ENCODE data around the gene EP300.
"Not testable (repeated sequence)": the region's sequence is repeated elsewhere in the genome, so short reads cannot be mapped to it uniquely, and the experiment has no call there.

EP300 gene

GRCh38 chr22:41106122-41106968 lies 14.0 kb downstream of the EP300 start:
- H3K4me3 ChIP-seq (ENCODE audit: low read depth, low read length) = no peak overlapping the region
- in situ Hi-C loops (cut with HindIII; ENCODE audit: low sequenced_read_pairs) = no loop called here
- no peak for DNase-seq (ENCODE audit: low read depth)
- TF ChIP-seq CTCF (IDR thresholded peaks at IDR 0.05; ENCODE audit: low read depth, low read length, missing control alignments) = no peak

GRCh38 chr22:41106969-41107325 lies 14.6 kb downstream of the EP300 start:
- DNase-seq (ENCODE audit: low read depth); in situ Hi-C loops (cut with HindIII; ENCODE audit: low sequenced_read_pairs); H3K4me3 ChIP-seq (ENCODE audit: low read depth, low read length): not testable (repeated sequence)

- no peak overlapping the region for H3K4me3 ChIP-seq (ENCODE audit: low read depth, low read length)
- no peak for DNase-seq (ENCODE audit: low read depth)
- no peak for TF ChIP-seq CTCF (IDR thresholded peaks at IDR 0.05; ENCODE audit: low read depth, low read length, missing control alignments)
- in situ Hi-C loops (cut with HindIII; ENCODE audit: low sequenced_read_pairs) = no loop called here
Measured at GRCh38 chr22:41110968-41111367, 18.6 kb downstream of the EP300 start.

GRCh38 chr22:41116342-41116741 lies 23.9 kb downstream of the EP300 start:
- no peak for DNase-seq (ENCODE audit: low read depth)
- H3K4me3 ChIP-seq (ENCODE audit: low read depth, low read length) = no peak overlapping the region
- TF ChIP-seq CTCF (IDR thresholded peaks at IDR 0.05; ENCODE audit: low read depth, low read length, missing control alignments) = no peak
- in situ Hi-C loops (cut with HindIII; ENCODE audit: low sequenced_read_pairs) = no loop called here

- no peak for DNase-seq (ENCODE audit: low read depth)
- no peak overlapping the region for H3K4me3 ChIP-seq (ENCODE audit: low read depth, low read length)
- no peak for TF ChIP-seq CTCF (IDR thresholded peaks at IDR 0.05; ENCODE audit: low read depth, low read length, missing control alignments)
- in situ Hi-C loops (cut with HindIII; ENCODE audit: low sequenced_read_pairs) = no loop called here
Measured at GRCh38 chr22:41117127-41117965, 25.0 kb downstream of the EP300 start.

GRCh38 chr22:41123151-41123550 lies 30.8 kb downstream of the EP300 start:
- no peak for DNase-seq (ENCODE audit: low read depth)
- no peak overlapping the region for H3K4me3 ChIP-seq (ENCODE audit: low read depth, low read length)
- no peak for TF ChIP-seq CTCF (IDR thresholded peaks at IDR 0.05; ENCODE audit: low read depth, low read length, missing control alignments)
- in situ Hi-C loops (cut with HindIII; ENCODE audit: low sequenced_read_pairs) = no loop called here

GRCh38 chr22:41124086-41124485 lies 31.7 kb downstream of the EP300 start:
- TF ChIP-seq CTCF (IDR thresholded peaks at IDR 0.05; ENCODE audit: low read depth, low read length, missing control alignments) = no peak
- no peak for DNase-seq (ENCODE audit: low read depth)
- in situ Hi-C loops (cut with HindIII; ENCODE audit: low sequenced_read_pairs) = no loop called here
- H3K4me3 ChIP-seq (ENCODE audit: low read depth, low read length) = no peak overlapping the region
